WTC11 (cell line): ENCODE results near the gene FAM240B.

Experiments used
- FOXJ3 ChIP-seq: sonication (generic); formaldehyde crosslinking; IDR thresholded peaks from 2 replicates; pipeline ENCODE4 v1.9.0; 2021; ENCODE audit warnings: missing genetic modification reagents, mild to moderate bottlenecking, borderline replicate concordance
- TF ChIP-seq, protein P1 (sequence below): fragments of 200-600 bp; IDR thresholded peaks from 2 replicates; pipeline ENCODE4 v1.8.0; 2022; ENCODE audit warnings: antibody characterized with exemption
- TF ChIP-seq, protein P2 (sequence below): sonication (generic); formaldehyde crosslinking; IDR thresholded peaks from 2 replicates; pipeline ENCODE4 v1.8.1; 2023; ENCODE audit warnings: mild to moderate bottlenecking, missing genetic modification reagents, borderline replicate concordance
- TF ChIP-seq, protein P3 (sequence below): sonication (generic); formaldehyde crosslinking; IDR thresholded peaks from 2 replicates; pipeline ENCODE4 v1.8.1; 2023; ENCODE audit warnings: mild to moderate bottlenecking, missing genetic modification reagents, moderate library complexity
- TF ChIP-seq, protein P4 (sequence below): sonication (generic); formaldehyde crosslinking; conservative IDR thresholded peaks from 2 replicates; pipeline ENCODE4 v1.8.1; 2022; ENCODE audit warnings: mild to moderate bottlenecking, missing genetic modification reagents

DNA sequence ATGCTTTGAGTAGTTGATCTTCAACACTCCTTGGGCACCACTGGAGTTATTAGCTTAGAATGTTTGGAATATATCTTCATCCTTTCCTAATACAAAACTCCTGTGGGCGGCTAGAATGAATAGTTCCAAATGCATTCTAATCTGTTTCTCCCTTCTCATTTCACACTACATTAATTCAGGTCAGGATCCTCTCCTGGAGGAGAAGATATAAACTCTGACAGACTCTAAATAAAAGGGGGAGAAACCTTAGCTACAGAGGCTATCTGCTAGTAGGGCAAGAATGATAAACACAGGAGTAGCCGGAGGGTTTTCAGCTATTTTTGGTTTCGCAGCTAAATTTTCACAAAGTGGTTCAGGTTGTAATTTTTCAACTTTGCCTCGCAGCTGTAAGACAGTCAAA is 45.2 kb upstream of the FAM240B start:
- TF ChIP-seq, protein P1, sequence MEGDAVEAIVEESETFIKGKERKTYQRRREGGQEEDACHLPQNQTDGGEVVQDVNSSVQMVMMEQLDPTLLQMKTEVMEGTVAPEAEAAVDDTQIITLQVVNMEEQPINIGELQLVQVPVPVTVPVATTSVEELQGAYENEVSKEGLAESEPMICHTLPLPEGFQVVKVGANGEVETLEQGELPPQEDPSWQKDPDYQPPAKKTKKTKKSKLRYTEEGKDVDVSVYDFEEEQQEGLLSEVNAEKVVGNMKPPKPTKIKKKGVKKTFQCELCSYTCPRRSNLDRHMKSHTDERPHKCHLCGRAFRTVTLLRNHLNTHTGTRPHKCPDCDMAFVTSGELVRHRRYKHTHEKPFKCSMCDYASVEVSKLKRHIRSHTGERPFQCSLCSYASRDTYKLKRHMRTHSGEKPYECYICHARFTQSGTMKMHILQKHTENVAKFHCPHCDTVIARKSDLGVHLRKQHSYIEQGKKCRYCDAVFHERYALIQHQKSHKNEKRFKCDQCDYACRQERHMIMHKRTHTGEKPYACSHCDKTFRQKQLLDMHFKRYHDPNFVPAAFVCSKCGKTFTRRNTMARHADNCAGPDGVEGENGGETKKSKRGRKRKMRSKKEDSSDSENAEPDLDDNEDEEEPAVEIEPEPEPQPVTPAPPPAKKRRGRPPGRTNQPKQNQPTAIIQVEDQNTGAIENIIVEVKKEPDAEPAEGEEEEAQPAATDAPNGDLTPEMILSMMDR: no peak
- TF ChIP-seq, protein P2, sequence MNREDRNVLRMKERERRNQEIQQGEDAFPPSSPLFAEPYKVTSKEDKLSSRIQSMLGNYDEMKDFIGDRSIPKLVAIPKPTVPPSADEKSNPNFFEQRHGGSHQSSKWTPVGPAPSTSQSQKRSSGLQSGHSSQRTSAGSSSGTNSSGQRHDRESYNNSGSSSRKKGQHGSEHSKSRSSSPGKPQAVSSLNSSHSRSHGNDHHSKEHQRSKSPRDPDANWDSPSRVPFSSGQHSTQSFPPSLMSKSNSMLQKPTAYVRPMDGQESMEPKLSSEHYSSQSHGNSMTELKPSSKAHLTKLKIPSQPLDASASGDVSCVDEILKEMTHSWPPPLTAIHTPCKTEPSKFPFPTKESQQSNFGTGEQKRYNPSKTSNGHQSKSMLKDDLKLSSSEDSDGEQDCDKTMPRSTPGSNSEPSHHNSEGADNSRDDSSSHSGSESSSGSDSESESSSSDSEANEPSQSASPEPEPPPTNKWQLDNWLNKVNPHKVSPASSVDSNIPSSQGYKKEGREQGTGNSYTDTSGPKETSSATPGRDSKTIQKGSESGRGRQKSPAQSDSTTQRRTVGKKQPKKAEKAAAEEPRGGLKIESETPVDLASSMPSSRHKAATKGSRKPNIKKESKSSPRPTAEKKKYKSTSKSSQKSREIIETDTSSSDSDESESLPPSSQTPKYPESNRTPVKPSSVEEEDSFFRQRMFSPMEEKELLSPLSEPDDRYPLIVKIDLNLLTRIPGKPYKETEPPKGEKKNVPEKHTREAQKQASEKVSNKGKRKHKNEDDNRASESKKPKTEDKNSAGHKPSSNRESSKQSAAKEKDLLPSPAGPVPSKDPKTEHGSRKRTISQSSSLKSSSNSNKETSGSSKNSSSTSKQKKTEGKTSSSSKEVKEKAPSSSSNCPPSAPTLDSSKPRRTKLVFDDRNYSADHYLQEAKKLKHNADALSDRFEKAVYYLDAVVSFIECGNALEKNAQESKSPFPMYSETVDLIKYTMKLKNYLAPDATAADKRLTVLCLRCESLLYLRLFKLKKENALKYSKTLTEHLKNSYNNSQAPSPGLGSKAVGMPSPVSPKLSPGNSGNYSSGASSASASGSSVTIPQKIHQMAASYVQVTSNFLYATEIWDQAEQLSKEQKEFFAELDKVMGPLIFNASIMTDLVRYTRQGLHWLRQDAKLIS (CRISPR knock-in tag): no peak
- TF ChIP-seq, protein P3, sequence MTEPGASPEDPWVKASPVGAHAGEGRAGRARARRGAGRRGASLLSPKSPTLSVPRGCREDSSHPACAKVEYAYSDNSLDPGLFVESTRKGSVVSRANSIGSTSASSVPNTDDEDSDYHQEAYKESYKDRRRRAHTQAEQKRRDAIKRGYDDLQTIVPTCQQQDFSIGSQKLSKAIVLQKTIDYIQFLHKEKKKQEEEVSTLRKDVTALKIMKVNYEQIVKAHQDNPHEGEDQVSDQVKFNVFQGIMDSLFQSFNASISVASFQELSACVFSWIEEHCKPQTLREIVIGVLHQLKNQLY (CRISPR knock-in tag): no peak
- no peak for TF ChIP-seq FOXJ3
- TF ChIP-seq, protein P4, sequence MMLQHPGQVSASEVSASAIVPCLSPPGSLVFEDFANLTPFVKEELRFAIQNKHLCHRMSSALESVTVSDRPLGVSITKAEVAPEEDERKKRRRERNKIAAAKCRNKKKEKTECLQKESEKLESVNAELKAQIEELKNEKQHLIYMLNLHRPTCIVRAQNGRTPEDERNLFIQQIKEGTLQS (CRISPR knock-in tag): no peak
